Measurements from ENCODE around the gene CHAF1A.

- no peak for TF ChIP-seq POLR2A (IDR thresholded peaks at IDR 0.05; ENCODE audit: low read depth, low read length)
- TF ChIP-seq POLR2AphosphoS5 (IDR thresholded peaks at IDR 0.05; ENCODE audit: low read depth, low read length) = no peak; the same call in 1 of the 2 replicates
- no peak for TF ChIP-seq TAF1 (IDR thresholded peaks at IDR 0.05; ENCODE audit: low read depth, low read length)
- no peak for TF ChIP-seq PAX5 (IDR thresholded peaks at IDR 0.05; ENCODE audit: insufficient read depth, low read length, severe bottlenecking)
These were observed 11.7 kb upstream of the CHAF1A start for GRCh38 chr19:4390567-4391305.

Measured in GM12891 (cell line).